Nephron progenitor cell (in vitro differentiated cells): ENCODE data around the gene WDR74.
"Not testable (repeated sequence)": the region's sequence is repeated elsewhere in the genome, so short reads cannot be mapped to it uniquely, and the experiment has no call there.

Source experiments
- DNase-seq: peaks from one replicate; pipeline ENCODE4 v3.0.0; 2021
- H3K27ac Mint-ChIP-seq: 2 replicates; pipeline ENCODE4 v1.8.0; 2021; ENCODE audit warnings: mild to moderate bottlenecking, moderate library complexity, mixed read lengths
- H3K27me3 Mint-ChIP-seq: 2 replicates; pipeline ENCODE4 v1.8.0; 2021; ENCODE audit warnings: mild to moderate bottlenecking, low read depth, mixed read lengths; ENCODE audit not compliant: poor library complexity
- H3K36me3 Mint-ChIP-seq: 2 replicates; pipeline ENCODE4 v1.8.0; 2021; ENCODE audit warnings: low read depth, mixed read lengths
- H3K4me1 Mint-ChIP-seq: 2 replicates; pipeline ENCODE4 v1.8.0; 2021; ENCODE audit warnings: mixed read lengths
- H3K4me3 Mint-ChIP-seq: 2 replicates; pipeline ENCODE4 v1.8.0; 2021; ENCODE audit warnings: mild to moderate bottlenecking, moderate library complexity, mixed read lengths
- H3K9me3 Mint-ChIP-seq: 2 replicates; pipeline ENCODE4 v1.8.0; 2021; ENCODE audit warnings: mild to moderate bottlenecking, moderate library complexity, mixed read lengths
- TF ChIP-seq, protein P1 (sequence below): fragments of 200-600 bp; sonication (generic); IDR thresholded peaks from 2 replicates; pipeline ENCODE4 v1.5.0; 2021; ENCODE audit warnings: antibody characterized with exemption

Gene WDR74

GRCh38 chr11:62844154-62844553 lies 4.8 kb upstream of the WDR74 start:
- H3K4me1 Mint-ChIP-seq = peaks cover 13% of the 10 kb centered on the region
- no peak overlapping the region for H3K4me3 Mint-ChIP-seq
- H3K9me3 Mint-ChIP-seq = peaks cover 20% of the 10 kb centered on the region
- TF ChIP-seq, protein P1, sequence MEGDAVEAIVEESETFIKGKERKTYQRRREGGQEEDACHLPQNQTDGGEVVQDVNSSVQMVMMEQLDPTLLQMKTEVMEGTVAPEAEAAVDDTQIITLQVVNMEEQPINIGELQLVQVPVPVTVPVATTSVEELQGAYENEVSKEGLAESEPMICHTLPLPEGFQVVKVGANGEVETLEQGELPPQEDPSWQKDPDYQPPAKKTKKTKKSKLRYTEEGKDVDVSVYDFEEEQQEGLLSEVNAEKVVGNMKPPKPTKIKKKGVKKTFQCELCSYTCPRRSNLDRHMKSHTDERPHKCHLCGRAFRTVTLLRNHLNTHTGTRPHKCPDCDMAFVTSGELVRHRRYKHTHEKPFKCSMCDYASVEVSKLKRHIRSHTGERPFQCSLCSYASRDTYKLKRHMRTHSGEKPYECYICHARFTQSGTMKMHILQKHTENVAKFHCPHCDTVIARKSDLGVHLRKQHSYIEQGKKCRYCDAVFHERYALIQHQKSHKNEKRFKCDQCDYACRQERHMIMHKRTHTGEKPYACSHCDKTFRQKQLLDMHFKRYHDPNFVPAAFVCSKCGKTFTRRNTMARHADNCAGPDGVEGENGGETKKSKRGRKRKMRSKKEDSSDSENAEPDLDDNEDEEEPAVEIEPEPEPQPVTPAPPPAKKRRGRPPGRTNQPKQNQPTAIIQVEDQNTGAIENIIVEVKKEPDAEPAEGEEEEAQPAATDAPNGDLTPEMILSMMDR = no peak
- no peak for DNase-seq
- H3K27ac Mint-ChIP-seq = no peak overlapping the region
- H3K27me3 Mint-ChIP-seq = peaks cover 12% of the 10 kb centered on the region
- peaks cover 4% of the 10 kb centered on the region for H3K36me3 Mint-ChIP-seq

- peak overlapping the region; percentile 38 for H3K4me3 Mint-ChIP-seq
- no peak for DNase-seq
- H3K4me1 Mint-ChIP-seq = peaks cover 20% of the 10 kb centered on the region
- peaks cover 4% of the 10 kb centered on the region for H3K36me3 Mint-ChIP-seq
- peaks cover 20% of the 10 kb centered on the region for H3K9me3 Mint-ChIP-seq
- H3K27me3 Mint-ChIP-seq = peaks cover 12% of the 10 kb centered on the region
- TF ChIP-seq, protein P1 = no peak
- no peak overlapping the region for H3K27ac Mint-ChIP-seq
Measured at GRCh38 chr11:62843466-62843865, 4.1 kb upstream of the WDR74 start.

DNA sequence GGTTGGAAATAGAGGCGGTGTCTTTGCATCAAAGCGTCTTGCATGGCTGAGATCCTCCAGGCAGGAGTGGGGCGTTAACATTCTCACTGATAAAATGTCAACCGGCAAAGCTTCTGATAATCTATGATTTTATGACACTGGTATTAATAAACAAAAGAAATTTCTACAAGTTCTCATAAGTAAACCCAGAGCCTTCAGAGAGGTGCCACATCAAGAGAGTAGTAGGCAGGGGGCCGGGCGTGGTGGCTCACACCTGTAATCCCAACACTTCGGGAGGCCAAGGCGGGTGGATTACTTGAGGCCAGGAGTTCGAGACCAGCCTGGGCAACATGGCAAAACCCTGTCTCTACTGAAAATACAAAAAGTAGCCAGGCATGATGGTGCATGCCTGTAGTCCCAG lies 3.5 kb upstream of the WDR74 start:
- not testable (repeated sequence) for H3K36me3 Mint-ChIP-seq, H3K4me3 Mint-ChIP-seq, H3K27ac Mint-ChIP-seq, H3K27me3 Mint-ChIP-seq, DNase-seq
- Mint-ChIP-seq H3K4me1 (peaks cover 20% of the 10 kb centered on the region), H3K9me3 (peaks cover 18% of the 10 kb centered on the region)

- Mint-ChIP-seq H3K4me3 (no peak overlapping the region), H3K36me3 (peaks cover 10% of the 10 kb centered on the region), H3K27ac (no peak overlapping the region), H3K27me3 (peaks cover 8% of the 10 kb centered on the region), H3K9me3 (peaks cover 15% of the 10 kb centered on the region), H3K4me1 (peaks cover 27% of the 10 kb centered on the region)
- TF ChIP-seq, protein P1 = no peak
- peak; percentile 50 for DNase-seq
Measured at GRCh38 chr11:62842171-62842741, 2.9 kb upstream of the WDR74 start.

- Mint-ChIP-seq H3K27me3 (peaks cover 8% of the 10 kb centered on the region), H3K27ac (no peak overlapping the region), H3K36me3 (peaks cover 8% of the 10 kb centered on the region), H3K4me1 (peaks cover 27% of the 10 kb centered on the region), H3K4me3 (no peak overlapping the region), H3K9me3 (peaks cover 10% of the 10 kb centered on the region)
- peak; percentile 81 for DNase-seq
- TF ChIP-seq, protein P1 = no peak
Measured at GRCh38 chr11:62841361-62842170, 2.2 kb upstream of the WDR74 start.

- H3K4me3 Mint-ChIP-seq, H3K9me3 Mint-ChIP-seq, H3K27ac Mint-ChIP-seq, H3K27me3 Mint-ChIP-seq: not testable (repeated sequence)
- peaks cover 11% of the 10 kb centered on the region for H3K36me3 Mint-ChIP-seq
- DNase-seq = peak; percentile 80
- peaks cover 27% of the 10 kb centered on the region for H3K4me1 Mint-ChIP-seq
Measured at GRCh38 chr11:62840721-62841360, 1.5 kb upstream of the WDR74 start.
